GM19025 (cell line): ENCODE data around the gene SELPLG.

ENCODE experiments used
- ATAC-seq: cut with Tn5 transposase; IDR thresholded peaks from one replicate; pipeline ENCODE4 v1.9.1; 2021; ENCODE audit warnings: mild to moderate bottlenecking, low read depth, moderate library complexity; ENCODE audit not compliant: unreplicated experiment

Gene SELPLG

GRCh38 chr12:108605690-108606406 lies 27.8 kb downstream of the SELPLG start:
- no peak for ATAC-seq

DNA sequence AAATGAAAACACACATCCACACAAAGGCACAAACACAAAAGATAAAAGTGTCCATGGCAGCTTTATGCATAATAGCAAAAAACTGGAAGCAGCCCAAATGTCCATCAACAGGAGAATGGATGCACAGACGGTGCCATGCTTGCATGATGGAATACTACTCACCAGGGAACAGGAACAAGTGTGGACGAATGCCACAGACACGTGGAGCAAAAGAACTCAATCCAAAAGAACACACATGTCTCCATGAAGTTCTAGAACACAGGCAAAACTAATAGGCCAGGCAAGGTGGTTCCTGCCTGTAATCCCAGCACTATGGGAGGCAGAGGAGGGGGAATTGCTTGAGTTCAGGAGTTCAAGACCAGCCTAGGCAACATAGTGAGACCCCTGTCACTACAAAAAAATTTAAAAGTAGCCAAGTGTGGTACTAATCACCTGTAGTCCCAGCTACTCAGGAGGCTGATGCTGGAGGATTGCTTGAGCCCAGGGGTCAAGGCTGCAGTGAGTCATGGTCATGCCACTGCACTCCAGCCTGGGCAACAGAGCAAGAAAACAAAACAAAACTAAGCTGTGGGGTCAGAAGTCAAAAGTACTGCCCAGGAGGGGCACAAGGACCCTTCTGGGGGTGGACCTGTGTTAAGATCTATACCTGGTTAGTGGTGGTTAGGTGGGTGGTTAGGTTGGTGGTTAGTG lies 28.5 kb downstream of the SELPLG start:
- no peak for ATAC-seq

DNA sequence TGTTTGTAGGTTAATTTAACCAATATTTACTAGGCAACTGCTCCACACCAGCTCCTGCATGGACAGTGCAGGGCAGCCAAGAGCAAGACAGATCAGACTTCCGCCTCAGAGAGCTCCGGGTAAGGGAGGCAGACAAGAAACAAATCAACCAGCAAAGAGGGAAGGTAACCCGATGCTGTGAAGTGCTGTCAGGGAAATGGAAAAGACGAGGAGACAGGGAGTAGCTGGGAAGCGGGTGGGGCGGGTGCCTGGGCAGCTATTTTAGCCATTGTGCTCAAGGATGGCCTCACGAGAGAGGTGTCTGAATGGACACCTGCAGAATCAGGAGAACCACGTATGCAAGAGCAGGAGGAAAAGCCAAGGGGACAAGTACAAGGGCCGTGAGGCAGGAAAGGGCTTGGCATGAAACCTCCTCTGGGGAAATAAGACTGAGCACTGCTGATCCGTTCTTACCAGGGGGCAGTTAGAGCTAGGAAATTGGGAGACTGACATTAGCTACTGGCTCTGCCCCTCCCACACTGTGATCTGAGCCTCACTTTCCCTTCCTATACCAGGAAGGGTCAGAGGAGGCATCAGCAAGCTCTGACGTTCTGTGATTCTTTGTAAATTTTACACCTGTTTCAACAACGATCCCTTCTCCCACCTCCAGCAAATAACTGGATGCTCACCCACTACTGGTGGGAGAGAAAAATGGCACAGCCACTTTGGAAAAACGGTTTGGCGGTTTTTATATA lies 29.3 kb downstream of the SELPLG start:
- no peak for ATAC-seq

DNA sequence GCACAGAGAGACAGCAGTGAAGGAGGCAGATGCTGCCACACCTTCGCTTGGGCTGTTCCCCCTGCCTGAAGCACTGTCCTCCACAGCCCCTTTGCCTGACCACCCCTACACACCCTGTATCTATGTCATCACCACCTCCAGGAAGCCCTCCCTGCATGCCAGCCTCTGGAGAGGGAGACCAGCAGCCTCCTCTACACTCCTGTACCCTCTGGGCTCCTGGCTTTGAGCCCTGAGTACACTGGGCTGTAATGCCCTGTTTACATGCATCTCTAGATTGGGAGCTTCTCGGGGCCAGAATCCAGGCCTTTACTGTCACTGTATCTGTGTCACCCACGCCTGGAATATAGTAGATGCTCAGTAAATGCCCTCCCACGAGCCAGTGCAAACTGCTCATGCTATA lies 30.0 kb downstream of the SELPLG start:
- no peak for ATAC-seq

GRCh38 chr12:108602976-108603704 lies 30.6 kb downstream of the SELPLG start:
- no peak for ATAC-seq

DNA sequence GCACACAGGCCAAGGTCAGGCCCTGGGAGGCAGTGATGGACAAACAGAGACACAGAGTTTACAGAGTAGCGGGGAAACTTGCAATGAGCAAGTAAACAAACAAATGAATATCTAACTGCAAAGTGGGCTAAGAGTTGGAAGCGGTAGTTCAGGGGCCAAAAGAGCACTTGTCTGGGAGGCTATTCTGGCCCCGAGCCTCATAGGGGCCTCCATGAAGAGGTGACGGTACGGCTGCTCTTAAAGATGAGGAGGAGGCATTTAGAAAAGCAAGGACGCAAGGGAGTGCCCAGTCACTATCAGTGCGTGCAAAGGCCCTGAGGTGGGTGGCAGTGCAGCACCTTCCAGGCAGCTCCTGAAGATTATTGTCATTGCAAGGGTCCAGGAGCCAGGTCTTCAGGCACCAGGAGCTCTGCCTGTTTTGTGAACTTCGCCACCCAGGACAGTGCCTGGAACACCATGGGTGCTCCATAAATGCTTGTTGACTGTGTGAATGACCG lies 31.4 kb downstream of the SELPLG start:
- ATAC-seq: no peak

DNA sequence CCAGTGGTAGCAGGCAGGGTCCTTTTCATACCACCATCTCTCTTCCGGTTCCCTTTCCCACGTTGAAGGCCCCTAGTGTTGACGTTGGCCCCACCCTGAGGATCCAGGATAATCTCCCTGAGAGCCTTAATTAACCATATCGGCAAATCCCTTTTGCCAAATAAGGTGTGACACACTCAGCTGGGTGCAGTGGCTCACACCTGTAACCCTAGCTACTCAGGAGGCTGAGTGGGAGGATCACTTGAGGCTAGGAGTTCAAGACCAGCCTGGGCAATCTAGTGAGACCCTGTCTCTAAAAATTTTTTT lies 33.0 kb downstream of the SELPLG start:
- no peak for ATAC-seq

- ATAC-seq: no peak
Measured at GRCh38 chr12:108599948-108600701, 33.6 kb downstream of the SELPLG start.

GRCh38 chr12:108599541-108599940 lies 34.2 kb downstream of the SELPLG start:
- ATAC-seq: no peak

DNA sequence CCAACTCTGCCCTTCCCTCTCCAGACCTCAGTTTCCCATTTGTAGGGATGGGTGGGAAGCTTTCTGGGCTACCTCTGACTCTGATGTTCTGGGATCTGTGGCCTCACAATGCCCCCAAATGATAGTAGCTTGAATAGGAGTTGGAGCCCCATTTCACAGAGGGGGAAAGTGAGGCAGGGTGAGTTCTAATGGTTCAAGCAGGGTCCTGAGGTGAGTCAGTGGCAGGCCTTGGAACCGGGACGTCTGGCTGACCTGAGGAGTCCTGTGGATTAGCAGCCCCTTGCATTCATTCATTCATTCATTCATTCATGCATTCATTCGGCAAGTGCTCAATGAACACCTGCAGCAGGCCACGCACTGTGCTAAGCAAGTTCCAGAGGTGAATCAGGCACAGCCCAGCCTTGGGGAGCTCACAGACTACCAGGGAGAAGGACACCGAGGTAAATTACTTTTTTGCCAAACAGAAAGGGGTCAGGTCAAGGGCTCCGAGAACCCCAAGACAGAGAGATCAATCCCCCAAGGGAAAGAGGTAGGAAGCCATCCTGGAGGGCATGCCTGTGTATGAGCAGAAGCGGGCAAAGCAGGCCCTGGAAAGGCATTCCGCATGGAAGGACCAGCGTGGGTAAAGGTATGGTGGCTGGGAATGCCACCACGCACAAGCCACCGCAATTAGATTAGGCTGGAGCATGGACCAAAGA lies 35.0 kb downstream of the SELPLG start:
- no peak for ATAC-seq

DNA sequence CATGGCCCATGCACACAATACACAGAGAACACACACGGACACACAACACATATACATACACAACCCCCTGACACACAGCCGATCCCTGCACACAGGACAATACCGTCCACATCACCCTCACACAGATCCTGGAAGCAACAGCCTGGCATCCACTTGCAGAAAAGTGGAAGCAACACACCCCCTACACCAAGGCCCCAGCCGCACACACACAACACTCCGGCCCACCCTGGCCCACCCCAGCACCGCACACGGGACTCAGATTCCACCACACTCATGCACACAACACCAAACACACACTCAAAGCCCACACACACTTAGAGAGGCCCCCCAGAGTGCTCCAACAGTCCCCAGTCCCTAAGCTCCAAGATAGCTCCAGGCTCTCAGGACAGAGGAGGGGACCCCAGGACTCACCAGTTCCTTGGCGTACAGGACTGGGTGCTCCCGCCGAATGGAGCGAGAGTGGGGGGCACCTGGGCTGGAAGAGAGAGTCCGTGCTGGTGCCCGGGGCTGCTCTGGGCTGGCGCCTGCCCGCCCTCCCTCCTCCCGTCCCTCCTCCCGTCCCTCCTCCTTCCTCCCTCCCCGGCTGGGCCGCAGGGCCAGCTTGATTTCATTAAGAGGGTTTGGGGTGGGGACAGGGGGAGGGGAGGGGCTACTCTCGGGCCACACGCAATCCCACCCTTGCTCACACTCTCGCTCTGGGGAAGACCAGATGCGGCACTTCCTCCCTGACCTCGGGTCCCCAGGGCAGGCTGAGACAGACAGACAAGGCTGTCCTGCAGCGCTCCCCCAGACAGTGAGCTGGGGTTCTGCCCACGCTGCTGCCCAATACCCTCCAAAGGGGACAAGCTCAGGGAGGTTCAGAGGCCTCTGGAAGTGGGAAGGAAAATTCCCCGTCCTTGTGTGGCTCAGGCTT lies 35.9 kb downstream of the SELPLG start, which contains the start of gene TMEM119:
TSS of gene TMEM119 (minus strand) at position 526 of the 913 bp plus-strand sequence. CDS start 5,701 bp downstream, outside the sequence.
- no peak for ATAC-seq

DNA sequence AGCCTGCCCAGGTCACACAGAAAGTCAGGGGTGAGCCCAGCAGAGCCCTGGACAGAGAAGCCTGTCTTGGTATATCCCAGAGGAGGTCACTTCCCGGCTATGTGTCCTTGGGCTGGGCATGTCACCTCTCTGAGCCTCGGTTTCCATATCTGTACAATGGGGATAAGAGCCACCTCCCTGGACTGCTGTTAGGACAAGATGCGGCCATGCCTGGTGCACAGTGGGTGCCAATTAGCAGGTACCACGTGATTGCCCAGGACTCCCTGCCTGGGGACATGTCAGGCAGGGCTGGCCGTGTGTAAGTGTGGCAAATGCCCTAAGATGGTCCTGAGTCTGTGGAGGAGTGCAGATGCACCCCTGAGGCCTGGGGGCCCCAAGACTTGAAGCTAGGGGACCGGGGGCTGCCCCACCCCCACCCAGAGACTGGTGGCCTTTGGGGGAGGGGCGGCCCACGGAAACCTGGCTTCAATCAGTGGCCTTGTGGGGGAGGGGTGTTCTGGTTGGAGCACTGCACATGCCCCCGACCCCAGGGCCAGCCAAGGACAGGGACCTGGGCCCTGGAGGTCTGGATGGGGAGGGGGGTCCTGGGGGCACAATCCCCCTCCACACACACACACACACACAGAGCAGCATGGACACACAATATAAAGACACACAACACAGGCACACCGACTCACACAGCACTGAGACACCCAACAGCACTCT lies 36.7 kb downstream of the SELPLG start:
- ATAC-seq: no peak

DNA sequence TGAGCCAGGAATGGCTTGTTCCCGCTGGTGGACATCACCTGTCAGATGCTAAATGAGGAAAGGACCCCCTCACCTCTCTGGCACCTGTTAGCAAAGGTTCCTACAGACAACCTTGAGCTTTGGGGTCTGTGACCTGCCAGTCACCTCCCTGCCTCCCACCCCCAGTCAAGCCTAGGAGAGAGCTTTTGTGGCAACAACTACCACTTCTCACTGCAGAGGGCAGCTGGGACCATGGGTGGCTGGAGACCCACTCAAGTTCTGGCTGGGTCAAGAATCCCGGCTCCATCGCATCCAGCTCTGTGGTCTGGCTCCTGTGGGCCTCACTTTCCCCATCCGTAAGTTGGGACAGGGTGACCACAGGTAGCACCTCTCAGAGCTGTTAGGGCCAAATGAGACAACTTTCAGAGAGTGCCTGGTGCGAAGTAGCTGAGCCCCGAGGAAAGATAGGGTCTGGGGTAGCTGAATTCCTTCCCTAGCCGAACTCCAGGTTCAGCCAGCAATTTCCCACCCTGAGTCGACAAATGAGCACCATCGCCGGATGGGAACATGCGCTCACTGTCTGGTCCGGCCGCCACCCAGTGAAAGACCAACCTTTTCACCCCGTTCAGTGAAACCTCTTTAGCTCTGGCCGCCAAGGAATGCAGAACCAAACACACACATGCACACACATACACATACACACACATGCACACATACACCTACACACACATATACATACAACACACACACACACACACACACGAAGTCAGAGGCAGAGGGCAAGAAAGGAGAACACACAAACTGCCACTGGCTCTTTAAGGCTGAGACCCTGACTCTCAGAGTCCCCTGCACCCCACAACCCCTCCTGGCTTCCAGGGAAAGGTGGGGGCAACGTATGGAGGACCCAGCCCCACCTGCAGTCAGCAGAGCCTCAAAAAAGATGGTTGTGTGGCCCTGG lies 37.7 kb downstream of the SELPLG start:
- no peak for ATAC-seq

GRCh38 chr12:108594960-108595710 lies 38.6 kb downstream of the SELPLG start:
- no peak for ATAC-seq

GRCh38 chr12:108594323-108594903 lies 39.3 kb downstream of the SELPLG start:
- ATAC-seq: no peak
